ENCODE measurements around the gene TRPM8.

Gene TRPM8

DNA sequence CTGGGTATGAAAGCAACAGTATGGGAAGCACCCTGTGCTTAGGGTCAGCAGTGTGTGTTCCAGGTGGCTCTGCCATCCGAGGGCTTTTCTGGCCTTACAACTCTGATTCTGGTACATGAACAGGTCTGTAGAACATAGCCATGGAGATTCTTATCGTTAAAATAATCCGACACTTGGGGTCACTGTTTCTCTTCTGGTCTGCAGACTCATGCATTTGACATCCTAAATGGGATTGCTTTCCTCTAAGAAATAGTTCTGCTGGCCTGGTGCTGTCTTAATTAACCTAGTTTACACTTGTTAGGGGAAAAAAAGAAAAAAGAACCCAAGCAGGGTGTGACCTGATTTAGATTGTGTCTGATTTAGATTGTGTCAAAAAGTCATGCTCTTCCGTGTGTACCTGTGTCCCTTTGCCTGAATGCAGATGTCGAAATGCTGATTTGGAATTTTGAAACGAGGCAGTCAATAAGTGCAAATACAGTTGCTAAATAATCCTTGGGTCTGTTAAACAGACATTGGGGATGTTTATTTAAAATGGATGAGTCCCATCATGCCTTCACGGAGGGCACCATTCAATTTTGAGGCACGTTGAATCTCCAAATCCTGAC is 59.6 kb downstream of the TRPM8 start:
- Histone ChIP-seq H3K4me2 (ENCODE audit: low read length) (no peak overlapping the region), H3K36me3 (ENCODE audit: insufficient read depth, low read length) (no peaks in the 10 kb centered on the region), H4K20me1 (ENCODE audit: insufficient read depth, low read length) (no peaks in the 10 kb centered on the region), H3K27ac (ENCODE audit: low read depth, low read length, poor library complexity, severe bottlenecking) (no peak overlapping the region), H3K9ac (ENCODE audit: low read length) (no peak overlapping the region), H3K4me3 (ENCODE audit: low read depth, low read length, poor library complexity, severe bottlenecking) (no peak overlapping the region), H2AFZ (ENCODE audit: low read length) (no peak overlapping the region), H3K79me2 (ENCODE audit: insufficient read depth, low read length) (no peaks in the 10 kb centered on the region), H3K9me3 (ENCODE audit: low read length) (no peaks in the 10 kb centered on the region), H3K27me3 (ENCODE audit: insufficient read depth, low read length) (peaks cover 7% of the 10 kb centered on the region; the same call in 1 of the 2 replicates), H3F3A (ENCODE audit: insufficient read depth, low read length) (no peaks in the 10 kb centered on the region), H3K4me1 (ENCODE audit: insufficient read depth, low read length, severe bottlenecking) (no peaks in the 10 kb centered on the region), H3K9me2 (ENCODE audit: low read depth, low read length) (no peaks in the 10 kb centered on the region)
- no peak for TF ChIP-seq EZH2 (IDR thresholded peaks at IDR 0.05; ENCODE audit: borderline replicate concordance, low read length)
- TF ChIP-seq, protein P1, sequence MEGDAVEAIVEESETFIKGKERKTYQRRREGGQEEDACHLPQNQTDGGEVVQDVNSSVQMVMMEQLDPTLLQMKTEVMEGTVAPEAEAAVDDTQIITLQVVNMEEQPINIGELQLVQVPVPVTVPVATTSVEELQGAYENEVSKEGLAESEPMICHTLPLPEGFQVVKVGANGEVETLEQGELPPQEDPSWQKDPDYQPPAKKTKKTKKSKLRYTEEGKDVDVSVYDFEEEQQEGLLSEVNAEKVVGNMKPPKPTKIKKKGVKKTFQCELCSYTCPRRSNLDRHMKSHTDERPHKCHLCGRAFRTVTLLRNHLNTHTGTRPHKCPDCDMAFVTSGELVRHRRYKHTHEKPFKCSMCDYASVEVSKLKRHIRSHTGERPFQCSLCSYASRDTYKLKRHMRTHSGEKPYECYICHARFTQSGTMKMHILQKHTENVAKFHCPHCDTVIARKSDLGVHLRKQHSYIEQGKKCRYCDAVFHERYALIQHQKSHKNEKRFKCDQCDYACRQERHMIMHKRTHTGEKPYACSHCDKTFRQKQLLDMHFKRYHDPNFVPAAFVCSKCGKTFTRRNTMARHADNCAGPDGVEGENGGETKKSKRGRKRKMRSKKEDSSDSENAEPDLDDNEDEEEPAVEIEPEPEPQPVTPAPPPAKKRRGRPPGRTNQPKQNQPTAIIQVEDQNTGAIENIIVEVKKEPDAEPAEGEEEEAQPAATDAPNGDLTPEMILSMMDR (IDR thresholded peaks at IDR 0.05; ENCODE audit: low read length) = peak; percentile 55

DNA sequence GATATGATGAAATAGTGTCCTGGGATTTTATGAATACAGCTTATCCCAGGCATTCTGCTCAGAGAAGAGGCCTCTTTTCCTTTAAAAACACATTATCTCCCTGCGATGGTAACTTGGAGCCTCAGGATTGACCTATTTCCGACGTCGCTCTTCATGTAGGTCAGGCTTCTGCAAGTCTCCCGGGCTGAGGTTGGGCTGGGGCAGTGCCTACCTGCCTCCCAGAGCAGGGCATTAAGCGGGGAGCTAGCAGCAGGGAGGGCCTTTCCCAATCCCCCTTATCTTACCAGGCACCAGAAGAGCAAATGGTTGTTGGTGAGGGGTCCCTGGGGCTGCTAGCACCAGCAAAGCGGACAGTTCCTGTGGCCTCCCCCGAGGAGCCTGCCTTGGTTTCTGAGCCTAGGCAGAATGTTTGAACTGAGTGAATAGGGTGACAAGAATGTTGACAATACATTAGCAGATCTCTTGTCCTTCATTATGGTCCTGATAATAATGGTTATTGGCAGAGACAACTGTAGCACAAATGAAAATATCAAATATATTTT is 60.2 kb downstream of the TRPM8 start:
- Histone ChIP-seq H3K79me2 (ENCODE audit: insufficient read depth, low read length) (no peaks in the 10 kb centered on the region), H3K4me2 (ENCODE audit: low read length) (no peak overlapping the region), H4K20me1 (ENCODE audit: insufficient read depth, low read length) (no peaks in the 10 kb centered on the region), H3K9me2 (ENCODE audit: low read depth, low read length) (no peaks in the 10 kb centered on the region), H3K27ac (ENCODE audit: low read depth, low read length, poor library complexity, severe bottlenecking) (no peak overlapping the region), H3K4me3 (ENCODE audit: low read depth, low read length, poor library complexity, severe bottlenecking) (no peak overlapping the region), H3K4me1 (ENCODE audit: insufficient read depth, low read length, severe bottlenecking) (no peaks in the 10 kb centered on the region), H3K9me3 (ENCODE audit: low read length) (no peaks in the 10 kb centered on the region), H3F3A (ENCODE audit: insufficient read depth, low read length) (no peaks in the 10 kb centered on the region), H2AFZ (ENCODE audit: low read length) (no peak overlapping the region), H3K36me3 (ENCODE audit: insufficient read depth, low read length) (no peaks in the 10 kb centered on the region), H3K27me3 (ENCODE audit: insufficient read depth, low read length) (peaks cover 7% of the 10 kb centered on the region; the same call in 1 of the 2 replicates), H3K9ac (ENCODE audit: low read length) (no peak overlapping the region)
- TF ChIP-seq EZH2 (IDR thresholded peaks at IDR 0.05; ENCODE audit: borderline replicate concordance, low read length) = no peak
- TF ChIP-seq, protein P1 (IDR thresholded peaks at IDR 0.05; ENCODE audit: low read length) = no peak

DNA sequence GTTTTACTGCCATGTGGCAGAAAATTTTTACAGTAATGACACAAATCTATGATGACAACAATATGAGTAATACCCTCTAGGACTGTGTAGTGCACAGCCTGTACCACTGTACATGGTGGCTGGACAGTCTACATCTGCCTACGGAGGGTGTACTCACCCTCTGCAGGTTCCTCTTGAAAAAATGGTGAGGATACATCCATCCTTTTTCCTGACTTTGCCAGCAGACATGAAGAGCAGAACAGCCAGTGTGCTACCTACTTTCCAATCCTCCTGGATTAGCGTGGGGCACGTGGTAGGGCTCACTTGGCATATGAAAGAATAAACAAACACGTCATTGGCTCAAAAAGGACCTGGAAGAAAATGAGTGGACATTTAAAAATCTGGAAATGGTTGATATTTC is 62.6 kb downstream of the TRPM8 start:
- Histone ChIP-seq H3K4me2 (ENCODE audit: low read length) (no peak overlapping the region), H3K9me3 (ENCODE audit: low read length) (no peaks in the 10 kb centered on the region), H3F3A (ENCODE audit: insufficient read depth, low read length) (no peaks in the 10 kb centered on the region), H3K27me3 (ENCODE audit: insufficient read depth, low read length) (peaks cover 4% of the 10 kb centered on the region; the same call in 1 of the 2 replicates), H3K36me3 (ENCODE audit: insufficient read depth, low read length) (no peaks in the 10 kb centered on the region), H3K9me2 (ENCODE audit: low read depth, low read length) (no peaks in the 10 kb centered on the region), H3K9ac (ENCODE audit: low read length) (no peak overlapping the region), H2AFZ (ENCODE audit: low read length) (no peak overlapping the region), H3K4me1 (ENCODE audit: insufficient read depth, low read length, severe bottlenecking) (no peaks in the 10 kb centered on the region), H3K4me3 (ENCODE audit: low read depth, low read length, poor library complexity, severe bottlenecking) (no peak overlapping the region), H3K79me2 (ENCODE audit: insufficient read depth, low read length) (no peaks in the 10 kb centered on the region), H3K27ac (ENCODE audit: low read depth, low read length, poor library complexity, severe bottlenecking) (no peak overlapping the region), H4K20me1 (ENCODE audit: insufficient read depth, low read length) (no peaks in the 10 kb centered on the region)
- TF ChIP-seq EZH2 (IDR thresholded peaks at IDR 0.05; ENCODE audit: borderline replicate concordance, low read length) = no peak
- TF ChIP-seq, protein P1 (IDR thresholded peaks at IDR 0.05; ENCODE audit: low read length) = no peak
